Measurements from ENCODE around the gene ANKRD55.

ANKRD55 gene

GRCh38 chr5:56075361-56075760 lies 157.8 kb downstream of the ANKRD55 start:
- TF ChIP-seq CTCF (IDR thresholded peaks at IDR 0.05; ENCODE audit: borderline replicate concordance, insufficient read depth, low read depth, low read length) = no peak
- H3K4me3 ChIP-seq (ENCODE audit: low read depth, low read length) = no peak overlapping the region

- no peak for TF ChIP-seq CTCF (IDR thresholded peaks at IDR 0.05; ENCODE audit: borderline replicate concordance, insufficient read depth, low read depth, low read length)
- H3K4me3 ChIP-seq (ENCODE audit: low read depth, low read length) = no peak overlapping the region
Observed at GRCh38 chr5:56072863-56073766, 160.0 kb downstream of the ANKRD55 start.

- no peak for TF ChIP-seq CTCF (IDR thresholded peaks at IDR 0.05; ENCODE audit: borderline replicate concordance, insufficient read depth, low read depth, low read length)
Observed at GRCh38 chr5:56071470-56071869, 161.7 kb downstream of the ANKRD55 start.

GRCh38 chr5:56070851-56071465 lies 162.2 kb downstream of the ANKRD55 start:
- no peak for TF ChIP-seq CTCF (IDR thresholded peaks at IDR 0.05; ENCODE audit: borderline replicate concordance, insufficient read depth, low read depth, low read length)

More at GRCh38 chr5:56071470-56071869, 161.7 kb downstream of the ANKRD55 start:
- no peak overlapping the region for H3K4me3 ChIP-seq (ENCODE audit: low read depth, low read length)

GRCh38 chr5:56069652-56070226 lies 163.4 kb downstream of the ANKRD55 start:
- H3K4me3 ChIP-seq (ENCODE audit: low read depth, low read length) = no peak overlapping the region
- no peak for TF ChIP-seq CTCF (IDR thresholded peaks at IDR 0.05; ENCODE audit: borderline replicate concordance, insufficient read depth, low read depth, low read length)

More at GRCh38 chr5:56070851-56071465, 162.2 kb downstream of the ANKRD55 start:
- H3K4me3 ChIP-seq (ENCODE audit: low read depth, low read length) = no peak overlapping the region

GRCh38 chr5:56066931-56067450 lies 166.1 kb downstream of the ANKRD55 start:
- no peak overlapping the region for H3K4me3 ChIP-seq (ENCODE audit: low read depth, low read length)
- TF ChIP-seq CTCF (IDR thresholded peaks at IDR 0.05; ENCODE audit: borderline replicate concordance, insufficient read depth, low read depth, low read length) = no peak

Data from GM12875 (cell line).